GM18526 (cell line): Measurements from ENCODE around the gene CDH20.

Source experiments
- POLR2A ChIP-seq: IDR thresholded peaks from 3 replicates; pipeline ENCODE4 v1.6.1; 2011; ENCODE audit not compliant: insufficient read length; ENCODE audit errors: extremely low read depth

The CDH20 gene

GRCh38 chr18:61554946-61555361 is 221.7 kb downstream of the CDH20 start:
- no peak for TF ChIP-seq POLR2A

- no peak for TF ChIP-seq POLR2A
Observed at GRCh38 chr18:61556316-61556715, 223.1 kb downstream of the CDH20 start.

- no peak for TF ChIP-seq POLR2A
Observed at GRCh38 chr18:61556862-61557261, 223.6 kb downstream of the CDH20 start.

GRCh38 chr18:61569176-61569892 is 236.1 kb downstream of the CDH20 start:
- TF ChIP-seq POLR2A = no peak

GRCh38 chr18:61570070-61570469 is 236.8 kb downstream of the CDH20 start:
- no peak for TF ChIP-seq POLR2A

- no peak for TF ChIP-seq POLR2A
Observed at GRCh38 chr18:61572084-61572655, 238.9 kb downstream of the CDH20 start.

- TF ChIP-seq POLR2A = no peak
Observed at GRCh38 chr18:61572871-61573270, 239.6 kb downstream of the CDH20 start.

- TF ChIP-seq POLR2A = no peak
Observed at GRCh38 chr18:61574665-61575064, 241.4 kb downstream of the CDH20 start.

- TF ChIP-seq POLR2A = no peak
Observed at GRCh38 chr18:61575419-61575818, 242.2 kb downstream of the CDH20 start.

- no peak for TF ChIP-seq POLR2A
Observed at GRCh38 chr18:61578846-61579245, 245.6 kb downstream of the CDH20 start.

- no peak for TF ChIP-seq POLR2A
Observed at GRCh38 chr18:61579581-61579980, 246.4 kb downstream of the CDH20 start.

GRCh38 chr18:61580046-61580445 is 246.8 kb downstream of the CDH20 start:
- no peak for TF ChIP-seq POLR2A

GRCh38 chr18:61581578-61582201 is 248.5 kb downstream of the CDH20 start:
- TF ChIP-seq POLR2A = no peak

- no peak for TF ChIP-seq POLR2A
Observed at GRCh38 chr18:61582202-61582710, 249.0 kb downstream of the CDH20 start.

- no peak for TF ChIP-seq POLR2A
Observed at GRCh38 chr18:61583548-61583947, 250.3 kb downstream of the CDH20 start.

- TF ChIP-seq POLR2A = no peak
Observed at GRCh38 chr18:61587865-61588264, 254.6 kb downstream of the CDH20 start.

- TF ChIP-seq POLR2A = no peak
Observed at GRCh38 chr18:61589053-61589723, 256.0 kb downstream of the CDH20 start.

GRCh38 chr18:61589724-61590065 is 256.5 kb downstream of the CDH20 start:
- no peak for TF ChIP-seq POLR2A
